NCI-H2196 (cell line): ENCODE results near the gene C5.

Experiments used
- DNase-seq: peaks from one replicate; lab custom pipeline; 2025; ENCODE audit not compliant: unreplicated experiment; lab: John Stamatoyannopoulos, UW

The C5 gene

GRCh38 chr9:120926397-120926928, 123.6 kb downstream of the C5 start, which contains the start of gene TRAF1:
TRAF1 (minus strand) TSS chr9:120926796; CDS start chr9:120926075, 721 bp downstream.
- no peak for DNase-seq

GRCh38 chr9:120925535-120926396, 124.3 kb downstream of the C5 start:
- DNase-seq = no peak

- no peak for DNase-seq
These were observed 125.2 kb downstream of the C5 start for GRCh38 chr9:120924698-120925534.

GRCh38 chr9:120923620-120924328, 126.3 kb downstream of the C5 start:
- no peak for DNase-seq

- DNase-seq = no peak
These were observed 127.5 kb downstream of the C5 start for GRCh38 chr9:120922404-120923195.

- no peak for DNase-seq
These were observed 128.4 kb downstream of the C5 start for GRCh38 chr9:120921661-120922181.

GRCh38 chr9:120920806-120921178, 129.3 kb downstream of the C5 start:
- DNase-seq = no peak

GRCh38 chr9:120919843-120920805, 130.0 kb downstream of the C5 start:
- no peak for DNase-seq

- no peak for DNase-seq
These were observed 130.9 kb downstream of the C5 start for GRCh38 chr9:120918931-120919842.

- no peak for DNase-seq
These were observed 131.9 kb downstream of the C5 start for GRCh38 chr9:120917929-120918762.

GRCh38 chr9:120916991-120917880, 132.8 kb downstream of the C5 start:
- DNase-seq = no peak

- DNase-seq = no peak
These were observed 133.5 kb downstream of the C5 start for GRCh38 chr9:120916588-120916987.

- DNase-seq = no peak
These were observed 134.1 kb downstream of the C5 start for GRCh38 chr9:120915854-120916470.

- no peak for DNase-seq
These were observed 135.1 kb downstream of the C5 start for GRCh38 chr9:120914953-120915352.

GRCh38 chr9:120914396-120914795, 135.7 kb downstream of the C5 start:
- DNase-seq = no peak
